Prostate gland (tissue), 2 donors: ENCODE measurements around the gene BAIAP3. TPM values are rescaled to one million over a fixed set of nuclear protein-coding genes. Genes with fewer than 3 reads are reported as not detected.

ENCODE experiments used
- DNase-seq: peaks from one replicate; pipeline ENCODE4 v3.0.0-alpha.2; 2019; ENCODE audit warnings: low spot score
- H3K27ac ChIP-seq, 2 donors: fragments of 200-600 bp; sonication (generic); 2 replicates each; pipeline ENCODE4 v1.5.1; 2017 to 2019
- H3K27me3 ChIP-seq: fragments of 200-600 bp; sonication (generic); replicated peaks from 2 replicates; pipeline ENCODE4 v1.5.1; 2019; ENCODE audit not compliant: insufficient read depth
- H3K36me3 ChIP-seq, 2 donors: fragments of 200-600 bp; sonication (generic); 1 replicate in 1 of 2; 2 replicates in 1 of 2; pipeline versions ENCODE4 v1.5.1 to v1.8.1; 2017 to 2019
- H3K4me1 ChIP-seq: fragments of 200-600 bp; sonication (generic); replicated peaks from 2 replicates; pipeline ENCODE4 v1.5.1; 2019
- H3K4me3 ChIP-seq, 2 donors: fragments of 200-600 bp; sonication (generic); 2 replicates each; pipeline ENCODE4 v1.5.1; 2017 to 2019
- H3K9me3 ChIP-seq: fragments of 200-600 bp; sonication (generic); 2 replicates; pipeline ENCODE4 v1.5.1; 2017
- POLR2A ChIP-seq: fragments of 450-650 bp; IDR thresholded peaks from one replicate; pipeline ENCODE4 v1.6.1; 2016; ENCODE audit warnings: antibody characterized with exemption, mild to moderate bottlenecking
- POLR2AphosphoS5 ChIP-seq: sonication (generic); formaldehyde crosslinking; IDR thresholded peaks from one replicate; pipeline ENCODE4 v1.6.1; 2017; ENCODE audit warnings: antibody characterized with exemption
- WGBS: methylation state at CpG from one replicate; pipeline ENCODE4 v1.1.5; 2018; 5-methylcytosine and 5-hydroxymethylcytosine counted together
- intact Hi-C: fragments of 100-400 bp; cut with DNase I; formaldehyde crosslinking; loops from one replicate; pipeline ENCODE4 v1.14.2; 2022
- total RNA-seq, 2 donors: library from RNA; depleted of rRNA; stranded (reverse); fragments of >200 nt; gene quantifications; one replicate each; pipeline ENCODE4 v1.1.0, GENCODE V29; 2016
- TF ChIP-seq, protein P1 (sequence below), 4 experiments: fragments of 200-600 bp in 2 of 4; fragments of 450-650 bp in 2 of 4; sonication (generic) in 2 of 4; IDR thresholded peaks; 1 replicate in 3 of 4; 2 replicates in 1 of 4; pipeline ENCODE4 v1.5.1; 2016 to 2019; ENCODE audit warnings: antibody characterized with exemption in 4 of 4, mild to moderate bottlenecking in 2 of 4, moderate library complexity in 2 of 4

BAIAP3 gene
- total RNA-seq, 2 donors from 2014 or later = 12.1 to 41.6 TPM

DNA sequence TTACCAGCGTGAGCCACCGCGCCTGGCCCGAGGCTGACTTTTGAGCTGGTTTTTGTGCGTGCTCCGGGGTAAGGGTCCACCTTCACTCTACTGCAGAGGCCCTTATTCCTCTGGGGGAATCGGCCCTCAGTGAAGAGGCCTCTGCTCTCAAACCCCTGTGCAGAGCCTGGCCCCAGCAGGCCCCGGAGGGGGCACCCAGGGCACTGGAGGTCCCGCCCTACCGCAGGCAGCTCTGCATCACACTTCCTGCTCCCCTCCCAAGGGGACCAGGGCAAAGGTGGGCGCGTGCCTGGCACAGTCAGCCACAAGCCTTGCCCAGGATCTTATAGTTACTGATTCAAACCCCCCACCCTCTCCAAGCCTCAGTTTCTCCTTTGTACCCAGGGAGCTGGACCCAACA is 27.6 kb upstream of the BAIAP3 start:
- Histone ChIP-seq H3K4me1 (no peaks in the 10 kb centered on the region), H3K27ac (no peak overlapping the region), H3K4me3 (no peak overlapping the region), H3K36me3 (no peaks in the 10 kb centered on the region), H3K9me3 (no peaks in the 10 kb centered on the region), H3K27me3 (no peaks in the 10 kb centered on the region)
- 74% methylated on average over 12 of the region's 12 CpGs for WGBS
- intact Hi-C loops = loop anchor here (5.0 to 10.0 kb wide), 2 partner anchors 59 to 116 kb away; partner anchors contain the start of gene UQCC4
- DNase-seq = no peak
- TF ChIP-seq, protein P1, sequence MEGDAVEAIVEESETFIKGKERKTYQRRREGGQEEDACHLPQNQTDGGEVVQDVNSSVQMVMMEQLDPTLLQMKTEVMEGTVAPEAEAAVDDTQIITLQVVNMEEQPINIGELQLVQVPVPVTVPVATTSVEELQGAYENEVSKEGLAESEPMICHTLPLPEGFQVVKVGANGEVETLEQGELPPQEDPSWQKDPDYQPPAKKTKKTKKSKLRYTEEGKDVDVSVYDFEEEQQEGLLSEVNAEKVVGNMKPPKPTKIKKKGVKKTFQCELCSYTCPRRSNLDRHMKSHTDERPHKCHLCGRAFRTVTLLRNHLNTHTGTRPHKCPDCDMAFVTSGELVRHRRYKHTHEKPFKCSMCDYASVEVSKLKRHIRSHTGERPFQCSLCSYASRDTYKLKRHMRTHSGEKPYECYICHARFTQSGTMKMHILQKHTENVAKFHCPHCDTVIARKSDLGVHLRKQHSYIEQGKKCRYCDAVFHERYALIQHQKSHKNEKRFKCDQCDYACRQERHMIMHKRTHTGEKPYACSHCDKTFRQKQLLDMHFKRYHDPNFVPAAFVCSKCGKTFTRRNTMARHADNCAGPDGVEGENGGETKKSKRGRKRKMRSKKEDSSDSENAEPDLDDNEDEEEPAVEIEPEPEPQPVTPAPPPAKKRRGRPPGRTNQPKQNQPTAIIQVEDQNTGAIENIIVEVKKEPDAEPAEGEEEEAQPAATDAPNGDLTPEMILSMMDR (IDR thresholded peaks at IDR 0.05) = no peak

DNA sequence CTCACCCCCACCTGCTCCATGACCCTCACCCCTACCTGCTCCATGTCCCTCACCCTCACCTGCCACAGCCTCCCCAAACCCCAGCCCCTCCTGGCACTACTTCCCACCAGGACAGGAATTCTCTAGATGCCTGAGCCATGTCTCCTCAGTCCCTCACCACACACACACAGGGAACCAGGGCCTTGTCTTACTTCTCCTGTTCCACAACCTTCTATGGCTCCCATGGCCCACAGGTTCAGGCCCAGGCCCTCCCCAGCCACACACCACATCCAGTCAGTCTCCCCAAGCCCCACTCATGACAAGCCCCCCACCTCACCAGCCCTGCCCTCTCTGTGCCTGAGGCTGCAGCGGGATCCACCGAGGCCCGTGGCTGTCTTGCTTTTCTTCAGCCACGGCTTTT is 27.1 kb upstream of the BAIAP3 start:
- intact Hi-C loops = loop anchor here (5.0 to 10.0 kb wide), 2 partner anchors 58 to 116 kb away; partner anchors contain the start of gene UQCC4
- H3K36me3 ChIP-seq = no peaks in the 10 kb centered on the region
- 65% methylated on average over 4 of the region's 4 CpGs for WGBS
- H3K4me3 ChIP-seq = no peak overlapping the region
- H3K4me1 ChIP-seq = peaks cover 3% of the 10 kb centered on the region
- DNase-seq = no peak
- TF ChIP-seq, protein P1 (IDR thresholded peaks at IDR 0.05) = no peak
- TF ChIP-seq POLR2AphosphoS5 (no peak), POLR2A (no peak)
- H3K27ac ChIP-seq = no peak overlapping the region
- H3K9me3 ChIP-seq = no peaks in the 10 kb centered on the region
- no peaks in the 10 kb centered on the region for H3K27me3 ChIP-seq

DNA sequence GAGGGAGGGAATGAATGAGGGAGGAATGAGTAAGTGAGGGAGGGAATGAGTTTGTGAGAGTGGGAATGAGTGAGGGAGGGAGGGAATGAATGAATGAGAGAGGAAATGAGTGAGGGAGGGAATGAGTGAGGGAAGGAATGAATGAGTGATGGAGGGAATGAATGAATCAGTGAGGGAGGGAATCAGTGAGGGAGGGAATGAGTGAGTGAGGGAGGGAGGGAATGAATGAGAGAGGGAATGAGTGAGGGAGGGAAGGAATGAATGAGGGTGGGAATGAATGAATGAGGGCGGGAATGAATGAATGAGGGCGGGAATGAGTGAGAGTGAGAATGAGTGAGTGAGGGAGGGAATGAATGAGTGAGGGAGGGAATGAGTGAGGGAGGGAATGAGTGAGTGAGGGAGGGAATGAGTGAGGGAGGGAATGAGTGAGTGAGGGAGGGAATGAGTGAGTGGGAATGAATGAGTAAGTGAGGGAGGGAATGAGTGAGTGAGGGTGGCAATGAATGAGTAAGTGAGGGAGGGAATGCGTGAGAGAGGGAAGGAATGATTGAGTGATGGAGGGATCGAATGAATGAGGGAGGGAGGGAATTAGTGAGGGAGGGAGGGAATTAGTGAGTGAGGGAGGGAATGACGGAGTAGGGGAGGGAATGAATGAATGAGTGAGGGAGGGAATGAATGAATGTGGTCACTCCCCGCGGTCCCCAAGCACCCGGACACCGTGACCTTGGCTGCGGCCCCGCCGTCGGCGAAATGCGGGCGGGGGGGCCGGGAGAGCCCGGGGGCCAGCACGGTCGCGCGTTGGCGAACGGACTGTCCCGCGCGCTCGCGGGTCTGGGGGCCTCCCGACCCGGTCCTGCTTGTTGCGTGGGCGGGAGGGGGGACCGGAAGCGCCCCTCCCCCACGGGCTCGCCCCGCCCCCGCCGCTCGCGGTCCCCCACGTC is 25.1 kb upstream of the BAIAP3 start:
- TF ChIP-seq POLR2A = no peak
- no peak for TF ChIP-seq POLR2AphosphoS5
- TF ChIP-seq, protein P1 (IDR thresholded peaks at IDR 0.05) = no peak
- peak overlapping the region; percentile 95 to 96 for H3K27ac ChIP-seq
- no peak for DNase-seq
- 5% methylated on average over 38 of the region's 43 CpGs for WGBS
- no peaks in the 10 kb centered on the region for H3K27me3 ChIP-seq
- H3K36me3 ChIP-seq = no peaks in the 10 kb centered on the region
- no peaks in the 10 kb centered on the region for H3K9me3 ChIP-seq
- peaks cover 15% of the 10 kb centered on the region for H3K4me1 ChIP-seq
- peak overlapping the region; percentile 68 to 75 for H3K4me3 ChIP-seq
- intact Hi-C loops = loop anchor here (5.0 to 10.0 kb wide), 2 partner anchors 56 to 114 kb away; partner anchors contain the start of gene UQCC4

DNA sequence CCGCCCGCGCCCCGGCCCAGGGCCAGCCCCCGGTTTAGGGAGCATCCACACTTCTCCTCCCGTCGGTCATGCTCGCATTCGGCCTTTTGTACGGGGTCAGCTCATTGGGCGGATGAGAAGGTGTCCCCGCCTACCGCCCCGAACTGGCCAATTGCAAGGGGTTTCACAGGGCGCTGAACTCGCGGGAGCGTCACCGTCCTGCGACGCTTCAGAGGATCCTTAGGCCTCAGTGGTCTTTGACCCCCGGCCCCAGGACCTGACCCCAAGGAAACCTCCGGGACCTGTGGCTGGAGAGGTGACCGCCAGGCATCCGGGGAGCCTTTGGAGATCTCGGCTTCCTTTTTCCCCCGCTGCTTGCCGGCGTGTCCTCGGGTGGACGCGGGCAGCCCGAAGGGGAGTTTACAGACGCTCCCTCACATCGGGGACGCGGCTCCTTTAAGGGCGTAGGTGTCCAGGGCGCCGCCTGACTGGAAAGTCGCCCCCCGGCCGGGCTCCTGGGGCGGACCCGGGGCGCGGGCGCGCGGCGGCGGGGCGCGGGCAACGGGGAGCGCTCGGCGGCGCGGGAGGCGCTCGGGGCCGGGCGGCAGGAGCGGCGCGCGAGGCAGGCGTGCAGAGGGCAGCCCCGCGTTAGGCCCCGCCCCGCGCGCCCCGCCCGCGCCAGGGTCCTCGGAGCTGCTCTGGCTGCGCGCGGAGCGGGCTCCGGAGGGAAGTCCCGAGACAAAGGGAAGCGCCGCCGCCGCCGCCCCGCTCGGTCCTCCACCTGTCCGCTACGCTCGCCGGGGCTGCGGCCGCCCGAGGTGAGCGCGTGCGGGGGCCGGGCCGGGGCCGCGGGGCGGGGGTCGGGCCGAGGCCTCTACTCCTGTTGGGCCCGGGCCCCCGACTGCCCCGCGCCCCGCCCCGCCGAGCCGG is 24.2 kb upstream of the BAIAP3 start, which contains the start of gene UBE2I:
UBE2I (plus strand) TSS at position 660 of the 909 bp plus-strand sequence. CDS start 4,395 bp downstream, outside the sequence.
- H3K4me1 ChIP-seq = peaks cover 19% of the 10 kb centered on the region
- DNase-seq = peak; percentile 96
- H3K9me3 ChIP-seq = no peaks in the 10 kb centered on the region
- TF ChIP-seq POLR2AphosphoS5 (peak; percentile 82), POLR2A (peak; percentile 49)
- TF ChIP-seq, protein P1 (IDR thresholded peaks at IDR 0.05) = no peak
- WGBS = under 1% methylated on average over 53 of the region's 117 CpGs
- H3K36me3 ChIP-seq = no peaks in the 10 kb centered on the region
- peak within 1 kb of the TSS; percentile 95 to 96 for H3K27ac ChIP-seq
- intact Hi-C loops = loop anchor here (5.0 to 10.0 kb wide), 2 partner anchors 56 to 113 kb away; partner anchors contain the start of gene UQCC4
- no peaks in the 10 kb centered on the region for H3K27me3 ChIP-seq
- H3K4me3 ChIP-seq = peak within 1 kb of the TSS; percentile 68 to 75
